B cell (primary cell): ENCODE data around the gene DCD.
A peak's percentile ranks its signal among the peaks of the same experiment; 100 is the strongest.

Experiments
- CTCF ChIP-seq: fragments of 200-600 bp; IDR thresholded peaks from one replicate; pipeline ENCODE4 v1.8.0; 2022; ENCODE audit warnings: antibody characterized with exemption, mild to moderate bottlenecking
- EZH2 ChIP-seq: IDR thresholded peaks from 2 replicates; pipeline ENCODE4 v1.6.1; 2012; ENCODE audit warnings: borderline replicate concordance, low read depth, mild to moderate bottlenecking, moderate library complexity, low read length; ENCODE audit not compliant: insufficient read depth, poor library complexity, severe bottlenecking

GRCh38 chr12:54603173-54603814, 44.9 kb downstream of the DCD start:
- TF ChIP-seq CTCF (peak; percentile 83), EZH2 (no peak)
